DMS 273 (cell line): ENCODE results near the gene BMPR1A.

ENCODE experiments used
- DNase-seq: peaks from one replicate; lab custom pipeline; 2025; ENCODE audit not compliant: unreplicated experiment; lab: John Stamatoyannopoulos, UW

The BMPR1A gene

DNA sequence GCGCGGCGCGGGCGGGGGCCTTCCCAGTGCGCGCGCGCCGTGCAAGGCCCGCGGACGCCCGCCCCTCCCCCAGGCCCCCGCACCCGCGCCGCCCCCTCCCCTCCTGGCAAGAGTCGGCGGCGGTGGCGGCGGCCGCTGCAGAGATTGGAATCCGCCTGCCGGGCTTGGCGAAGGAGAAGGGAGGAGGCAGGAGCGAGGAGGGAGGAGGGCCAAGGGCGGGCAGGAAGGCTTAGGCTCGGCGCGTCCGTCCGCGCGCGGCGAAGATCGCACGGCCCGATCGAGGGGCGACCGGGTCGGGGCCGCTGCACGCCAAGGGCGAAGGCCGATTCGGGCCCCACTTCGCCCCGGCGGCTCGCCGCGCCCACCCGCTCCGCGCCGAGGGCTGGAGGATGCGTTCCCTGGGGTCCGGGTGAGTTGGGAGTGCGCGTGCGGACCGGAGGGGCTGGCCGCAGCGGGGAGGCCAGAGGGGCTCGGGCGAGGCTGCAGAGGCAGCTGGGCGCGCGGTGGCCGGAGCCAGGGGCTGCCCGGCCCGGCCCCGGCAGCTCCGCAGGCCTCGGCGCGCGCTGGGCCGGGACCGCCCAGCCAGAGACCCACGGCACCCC lies at the start of gene BMPR1A:
Gene BMPR1A (plus strand): TSS at position 109 of the 602 bp plus-strand sequence. CDS start 119,400 bp downstream, outside the sequence.
- DNase-seq, result peak; percentile 63

DNA sequence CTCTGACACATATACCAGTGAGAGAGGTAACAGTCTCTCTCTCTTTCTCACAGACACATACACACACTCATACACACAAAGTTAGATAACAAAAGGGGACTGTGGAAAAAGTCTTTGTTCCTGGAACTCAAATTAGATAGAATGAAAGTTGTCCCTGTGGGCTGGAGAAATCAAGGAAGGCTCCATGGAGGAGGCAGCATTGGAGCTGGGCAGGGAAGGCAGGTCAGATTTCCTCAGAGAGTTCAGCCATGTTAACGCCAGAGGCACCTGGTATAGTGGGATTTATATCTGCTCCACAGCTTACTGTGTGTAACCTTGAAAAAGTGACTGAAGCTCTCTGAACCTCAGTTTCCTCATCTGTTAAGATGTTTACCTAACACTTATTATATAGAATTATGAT lies 49.4 kb upstream of the BMPR1A start:
- DNase-seq, result no peak

DNA sequence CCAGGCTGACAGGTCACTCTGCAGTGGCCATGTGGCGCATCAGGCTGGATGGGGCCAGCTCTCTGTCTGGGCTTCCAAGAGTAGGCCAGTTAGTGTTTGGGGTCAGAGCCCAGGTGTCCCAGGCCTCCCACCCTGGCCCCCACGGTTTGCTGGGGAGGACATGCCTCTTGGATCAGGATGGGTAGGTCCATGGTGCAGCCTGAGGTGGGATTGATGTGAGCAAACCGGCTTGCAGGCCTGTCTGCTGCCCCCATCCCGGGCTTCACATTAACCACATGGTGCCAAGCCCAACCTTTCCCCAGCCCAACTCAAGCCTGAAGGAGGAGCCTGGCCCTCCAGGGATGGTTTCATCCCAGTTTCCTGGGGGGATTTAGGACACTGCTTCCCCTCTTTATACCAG lies 48.9 kb upstream of the BMPR1A start:
- DNase-seq, result no peak

DNA sequence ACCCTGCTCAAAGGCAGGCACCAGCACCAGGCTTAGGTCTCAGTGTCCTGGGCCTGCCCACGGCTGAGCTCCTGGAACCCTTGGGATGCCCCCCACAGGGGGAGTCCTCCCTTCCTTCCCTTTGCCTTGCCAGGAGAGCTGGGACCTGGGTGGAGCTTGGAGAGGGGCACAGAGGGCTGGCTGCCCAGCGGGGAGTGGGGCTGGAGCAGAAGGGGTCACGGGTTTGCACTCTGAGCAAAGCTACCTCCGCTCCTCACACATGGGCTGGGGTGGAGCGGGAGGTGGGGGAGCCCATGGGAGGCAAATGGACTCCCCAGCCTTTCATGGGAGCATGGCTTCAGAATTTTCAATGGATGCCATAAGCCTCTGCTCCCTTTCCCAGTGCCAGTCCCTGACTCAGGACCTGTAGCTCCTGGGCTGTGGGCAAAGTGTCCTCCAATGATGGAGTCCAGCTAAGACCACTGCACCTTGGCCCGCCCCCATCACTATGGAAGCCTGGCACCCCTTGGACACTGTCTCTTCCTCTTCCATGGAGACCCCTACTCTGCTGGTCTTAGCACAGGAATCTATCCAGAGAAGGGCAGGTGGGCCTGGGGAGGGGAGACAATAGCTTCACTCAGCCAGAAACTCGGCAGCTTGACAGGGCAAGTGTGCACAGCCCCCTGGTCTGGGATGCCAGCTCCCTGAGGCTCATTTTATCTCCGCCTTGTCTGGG lies 48.2 kb upstream of the BMPR1A start:
- DNase-seq, result no peak

DNA sequence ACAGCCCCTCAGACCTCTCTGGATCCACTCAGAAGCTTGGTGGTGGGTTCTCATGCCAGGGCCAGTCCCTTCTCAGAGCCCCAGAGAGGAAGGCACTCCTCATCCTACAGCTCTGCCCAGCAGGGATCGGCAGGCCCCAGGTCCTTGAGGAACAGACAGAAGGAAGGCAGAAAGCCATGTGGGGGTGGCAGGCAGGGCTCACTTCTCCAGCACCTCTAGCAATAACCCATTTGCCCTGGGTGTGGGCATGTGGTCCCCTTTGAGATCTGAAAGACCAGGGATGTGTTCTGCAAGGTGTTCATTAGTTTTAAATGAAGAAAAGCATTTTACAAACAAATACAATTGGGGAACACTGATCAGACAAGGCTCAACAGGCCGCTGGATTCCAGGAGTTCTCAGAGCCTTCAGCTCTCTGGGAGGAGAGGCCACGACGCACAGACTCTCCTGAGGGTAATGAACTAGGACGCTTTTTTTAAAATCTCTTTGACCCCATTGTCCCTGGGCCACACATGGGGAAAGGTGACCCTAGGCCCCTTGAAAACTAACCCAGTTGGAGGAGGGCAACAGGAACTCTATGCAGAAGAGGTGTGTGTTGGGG lies 47.5 kb upstream of the BMPR1A start:
- peak; percentile 22 for DNase-seq

DNA sequence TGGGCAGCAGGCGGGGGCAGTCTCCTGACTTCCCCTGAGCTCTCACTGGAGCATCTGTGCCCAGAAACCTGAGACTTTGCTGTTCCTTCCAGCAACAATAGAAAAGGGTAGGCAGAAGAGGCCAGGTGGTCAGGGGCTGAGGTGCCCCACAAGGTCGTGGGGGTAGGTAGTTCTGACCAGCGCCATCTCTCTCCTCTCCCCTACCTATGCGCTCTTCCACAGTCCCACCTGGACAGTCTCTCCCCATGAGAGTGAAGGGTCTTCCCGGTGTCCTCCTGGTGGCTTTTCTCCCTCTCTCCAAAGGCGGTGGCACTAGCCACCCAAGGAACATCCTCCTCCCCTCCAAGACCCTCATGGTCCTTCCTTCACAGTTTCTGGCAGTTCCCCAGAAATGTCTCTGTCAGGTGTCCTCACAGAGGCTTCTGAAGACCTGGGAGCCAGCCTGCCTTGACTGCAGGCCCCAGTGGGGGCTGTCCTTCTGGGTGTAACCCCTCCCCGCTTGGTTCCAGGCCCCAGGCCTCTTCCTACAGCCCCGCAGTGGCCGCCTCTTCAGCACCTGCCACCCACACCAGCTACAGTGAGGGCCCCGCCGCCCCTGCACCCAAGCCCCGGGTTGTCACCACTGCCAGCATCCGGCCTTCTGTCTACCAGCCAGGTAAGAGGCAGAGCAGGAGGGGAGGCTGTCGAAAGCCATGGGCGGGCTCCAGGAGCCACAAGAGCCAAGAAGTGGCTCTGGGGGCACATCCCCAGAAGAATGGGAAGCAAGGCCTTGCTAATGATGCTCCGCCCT lies 46.8 kb upstream of the BMPR1A start:
- DNase-seq, result no peak

DNA sequence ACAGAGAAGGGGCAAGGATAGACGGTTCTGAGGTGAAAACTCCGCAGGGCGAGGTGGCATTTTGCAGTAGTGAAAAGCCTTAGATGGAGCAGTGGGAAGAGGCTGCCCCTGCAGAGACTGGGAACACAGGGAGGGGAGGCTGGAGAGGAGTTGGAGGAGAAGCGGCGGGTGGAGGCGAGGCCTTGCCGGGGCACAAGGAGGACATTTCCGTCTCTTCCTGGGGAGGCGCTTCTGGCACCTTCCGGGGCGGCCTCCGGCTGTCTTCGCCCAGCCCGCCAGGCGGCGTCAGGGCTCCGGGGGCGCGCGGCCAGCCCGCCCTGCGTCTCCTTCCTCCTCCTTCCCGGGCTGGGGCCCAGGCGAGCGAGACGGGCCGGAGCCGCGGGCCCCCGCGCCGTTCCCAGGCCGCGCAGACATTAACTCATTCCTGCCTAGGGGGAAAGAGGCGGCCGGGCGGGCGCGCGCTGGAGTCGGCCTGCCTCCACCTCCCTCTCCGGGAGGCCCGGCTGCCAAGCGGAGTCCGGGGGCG lies 45.4 kb upstream of the BMPR1A start:
- peak; percentile 94 for DNase-seq

DNA sequence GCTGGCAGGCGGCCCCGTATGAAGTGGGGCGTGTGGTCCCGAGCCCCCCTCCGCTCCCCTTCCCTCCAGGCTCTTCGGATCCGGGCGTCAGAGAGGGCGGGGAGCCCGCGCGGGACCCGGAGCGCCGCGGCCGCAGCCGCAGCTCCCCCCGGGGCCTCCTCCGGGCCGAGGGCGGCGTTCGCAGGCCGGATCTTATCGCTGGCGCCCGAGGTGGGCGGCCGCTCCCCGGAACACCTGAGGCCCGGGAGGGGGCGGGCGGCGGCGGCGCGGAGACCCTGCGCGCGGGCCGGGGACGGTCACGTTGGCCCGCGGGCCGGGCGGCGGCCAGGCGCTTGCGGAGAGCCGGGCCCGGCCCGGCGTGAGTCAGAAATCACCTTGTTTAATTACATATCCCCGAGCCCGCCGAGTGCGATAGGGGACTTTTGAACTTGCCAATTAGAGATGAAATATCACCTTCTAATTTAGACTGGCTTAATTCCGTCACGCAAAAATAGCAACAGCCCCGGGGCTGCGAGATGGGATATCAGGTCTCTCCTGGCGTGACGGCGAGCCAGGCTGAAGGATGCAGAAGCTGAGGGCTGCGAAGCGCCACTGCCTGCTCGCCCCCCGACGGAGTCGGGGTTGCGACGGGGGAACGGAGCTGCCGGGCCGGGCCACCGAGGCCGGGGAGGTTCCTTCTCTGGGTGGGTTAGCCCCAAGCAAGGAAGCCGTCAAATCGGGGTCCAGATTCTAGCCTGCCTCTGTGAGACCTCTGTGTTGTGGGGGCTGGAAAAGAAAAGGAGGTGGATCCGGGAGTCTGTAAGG lies 44.7 kb upstream of the BMPR1A start:
- DNase-seq, result peak; percentile 75

DNA sequence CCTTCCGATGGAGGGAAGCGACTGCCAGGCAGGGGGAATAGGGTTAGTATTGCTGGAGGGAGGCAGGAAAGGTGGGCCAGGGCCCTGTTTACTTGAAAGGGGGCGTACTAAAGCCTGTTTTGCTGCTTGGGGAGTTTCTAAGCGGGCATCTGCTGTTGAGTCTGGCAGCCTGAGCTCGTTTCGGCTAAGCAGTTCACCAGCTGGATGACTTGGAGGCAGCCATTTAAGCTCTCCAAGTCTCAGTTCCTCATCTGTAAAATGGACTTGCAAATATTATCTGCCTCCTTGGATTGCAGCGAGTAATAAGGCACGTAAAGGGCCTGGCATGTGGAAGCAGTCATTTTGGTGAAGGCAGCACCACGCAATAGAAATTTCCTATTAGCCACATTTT lies 44.1 kb upstream of the BMPR1A start:
- peak; percentile 66 for DNase-seq

DNA sequence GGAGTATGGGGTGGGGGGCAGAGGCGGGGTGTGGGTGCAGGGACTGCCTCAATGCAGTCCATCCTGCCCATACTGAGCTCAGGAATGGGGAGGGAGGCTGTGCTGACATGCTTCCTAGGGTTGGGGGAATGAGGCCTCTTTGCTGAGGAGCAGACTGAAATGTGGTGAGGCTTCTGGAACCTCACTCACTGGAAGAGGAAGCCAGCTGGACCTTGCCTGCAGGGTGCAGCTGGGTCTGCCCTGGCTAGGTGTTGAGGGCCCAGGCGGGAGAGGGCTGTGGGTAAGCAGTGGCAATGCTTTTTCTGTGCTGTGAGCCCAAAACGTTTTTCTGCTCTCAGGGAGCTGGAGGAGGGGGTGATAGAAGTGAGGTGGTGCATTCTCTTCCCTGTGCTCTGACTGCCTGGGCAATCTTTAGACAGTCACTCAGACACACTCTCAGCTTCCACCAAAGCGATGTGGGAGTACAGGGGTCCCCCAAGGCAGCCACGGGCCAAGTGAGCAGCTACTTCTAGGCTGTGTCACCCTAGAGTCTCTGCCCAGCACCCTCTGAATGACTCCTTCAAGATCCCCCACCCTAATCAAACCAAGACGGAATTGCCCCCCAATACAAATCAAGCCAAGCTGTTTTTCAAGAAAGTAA lies 41.1 kb upstream of the BMPR1A start:
- DNase-seq, result no peak

DNA sequence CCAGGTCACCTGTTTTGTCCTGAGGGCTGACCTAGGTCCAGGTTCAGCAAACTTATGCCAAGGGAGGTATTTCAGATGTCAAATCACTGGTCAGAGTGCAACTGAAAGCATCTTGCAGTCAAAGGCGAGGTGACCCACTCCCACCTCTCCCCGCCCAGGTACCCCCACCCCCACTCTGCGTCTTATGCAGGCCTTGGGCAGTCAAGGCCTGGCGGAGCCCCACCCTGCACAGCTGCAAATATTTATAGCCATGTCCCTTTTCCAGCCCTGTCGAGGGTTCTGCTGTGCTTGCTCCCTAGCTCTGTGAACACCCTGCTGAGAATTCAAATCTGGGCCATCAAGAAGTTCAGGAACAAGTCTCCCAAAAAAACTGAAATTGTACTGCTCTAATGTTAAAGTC lies 40.6 kb upstream of the BMPR1A start:
- DNase-seq, result no peak

DNA sequence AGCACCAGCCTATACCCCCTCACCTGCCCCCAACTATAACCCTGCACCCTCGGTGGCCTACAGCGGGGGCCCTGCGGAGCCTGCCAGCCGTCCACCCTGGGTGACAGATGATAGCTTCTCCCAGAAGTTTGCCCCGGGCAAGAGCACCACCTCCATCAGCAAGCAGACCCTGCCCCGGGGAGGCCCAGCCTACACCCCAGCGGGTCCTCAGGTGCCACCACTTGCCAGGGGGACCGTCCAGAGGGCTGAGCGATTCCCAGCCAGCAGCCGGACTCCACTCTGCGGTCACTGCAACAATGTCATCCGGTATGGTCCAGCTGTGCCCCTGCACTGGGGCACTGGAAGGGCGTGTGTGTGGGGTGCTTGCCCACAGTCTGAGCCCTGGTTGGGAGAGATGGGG lies 40.0 kb upstream of the BMPR1A start:
- no peak for DNase-seq

DNA sequence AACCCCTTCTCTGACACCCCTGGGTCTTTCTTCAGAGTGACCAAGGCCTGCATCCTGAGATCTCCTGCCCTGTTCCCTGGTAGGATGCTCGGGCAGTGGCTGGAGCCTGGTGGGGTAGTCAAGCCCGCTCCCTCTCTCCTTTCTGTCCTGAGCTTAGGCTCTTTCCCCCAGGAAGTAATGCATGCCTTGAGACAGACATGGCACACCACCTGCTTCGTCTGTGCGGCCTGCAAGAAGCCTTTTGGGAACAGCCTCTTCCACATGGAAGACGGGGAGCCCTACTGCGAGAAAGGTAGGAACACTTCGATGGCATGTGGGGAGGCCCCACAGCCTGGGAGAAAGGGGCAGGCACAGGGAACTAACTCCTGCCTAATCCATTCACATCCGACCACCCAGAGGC lies 37.9 kb upstream of the BMPR1A start:
- DNase-seq, result no peak

DNA sequence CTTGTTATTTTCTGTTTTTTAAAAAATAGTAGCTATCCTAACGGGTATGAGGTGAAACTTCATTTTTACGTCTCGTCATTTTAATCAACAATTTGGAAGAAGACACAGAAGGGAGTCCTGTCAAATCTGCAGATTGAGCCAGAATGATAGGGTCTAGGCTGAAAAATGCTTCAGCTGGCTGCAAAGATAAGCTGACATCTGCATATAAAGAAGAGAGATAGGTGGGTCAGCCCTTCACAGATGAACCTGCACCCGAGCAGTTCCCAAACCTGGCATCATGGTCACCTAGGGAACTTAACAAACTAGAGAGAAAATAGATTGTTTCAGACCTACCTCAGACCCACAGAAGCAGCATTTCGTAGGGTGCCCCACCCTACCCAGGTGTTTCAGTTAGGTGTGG lies 35.2 kb upstream of the BMPR1A start:
- DNase-seq, result no peak

DNA sequence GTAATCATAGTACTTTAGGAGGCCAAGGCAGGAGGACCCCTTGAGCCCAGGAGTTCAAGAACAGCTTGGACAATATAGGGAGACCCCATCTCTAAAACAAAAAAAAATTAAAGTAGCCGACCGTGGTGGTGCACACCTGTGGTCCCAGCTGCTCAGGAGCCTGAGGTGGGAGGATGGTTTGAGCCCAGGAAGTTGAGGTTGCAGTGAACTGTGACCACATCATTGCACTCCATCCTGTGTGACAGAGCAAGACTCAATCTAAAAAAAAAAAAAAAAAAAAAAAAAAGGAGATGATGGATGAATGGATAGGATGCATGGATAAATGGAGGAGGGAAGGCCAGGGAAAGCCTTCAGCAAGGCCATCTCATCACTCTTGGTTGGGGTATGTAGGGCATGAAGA lies 33.4 kb upstream of the BMPR1A start:
- no peak for DNase-seq

DNA sequence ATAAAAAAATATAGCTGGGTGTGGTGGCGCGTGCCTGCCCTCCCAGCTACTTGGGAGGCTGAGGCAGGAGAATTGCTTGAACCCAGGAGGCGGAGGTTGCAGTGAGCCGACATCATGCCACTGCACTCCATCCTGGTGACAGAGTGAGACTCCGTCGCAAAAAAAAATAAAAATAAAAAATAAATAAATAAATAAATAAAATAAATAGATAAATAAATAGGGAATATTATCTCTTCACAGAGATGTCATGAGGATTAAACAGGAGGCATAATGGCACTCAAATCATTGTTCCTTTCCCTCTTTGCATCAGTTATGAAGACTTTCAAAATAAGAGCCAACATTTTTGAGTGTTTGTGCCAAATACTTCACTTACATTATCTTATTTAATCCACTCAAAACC lies 32.0 kb upstream of the BMPR1A start:
- DNase-seq, result no peak

DNA sequence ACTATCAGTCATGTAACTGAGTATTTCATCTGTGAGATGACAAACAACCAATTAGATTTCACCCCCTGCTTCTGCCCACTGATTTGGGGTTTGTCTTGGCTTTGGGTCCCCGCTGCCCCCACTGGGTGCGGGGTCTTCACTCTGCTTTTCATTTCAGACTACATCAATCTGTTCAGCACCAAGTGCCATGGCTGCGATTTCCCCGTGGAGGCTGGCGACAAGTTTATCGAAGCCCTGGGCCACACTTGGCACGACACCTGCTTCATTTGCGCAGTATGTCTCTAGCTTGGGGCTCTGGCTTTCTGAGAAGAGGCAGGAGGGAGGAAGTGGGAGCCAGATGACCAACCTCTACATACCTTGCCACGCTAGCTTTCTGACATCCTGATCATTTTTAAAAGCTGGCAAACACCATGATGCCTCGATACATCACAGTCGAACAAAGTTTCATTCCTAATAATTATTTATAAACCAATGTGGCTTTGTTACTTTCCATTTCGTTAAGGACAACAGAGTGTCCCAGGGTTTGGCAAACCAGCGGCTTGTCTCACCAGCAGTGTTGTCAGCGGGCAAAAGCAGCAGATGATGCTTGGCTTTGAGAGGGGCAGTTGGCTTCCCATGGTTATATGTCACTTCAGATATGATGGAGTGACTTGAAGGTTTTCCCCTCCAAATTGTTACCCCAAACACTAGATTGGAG lies 30.3 kb upstream of the BMPR1A start:
- no peak for DNase-seq

DNA sequence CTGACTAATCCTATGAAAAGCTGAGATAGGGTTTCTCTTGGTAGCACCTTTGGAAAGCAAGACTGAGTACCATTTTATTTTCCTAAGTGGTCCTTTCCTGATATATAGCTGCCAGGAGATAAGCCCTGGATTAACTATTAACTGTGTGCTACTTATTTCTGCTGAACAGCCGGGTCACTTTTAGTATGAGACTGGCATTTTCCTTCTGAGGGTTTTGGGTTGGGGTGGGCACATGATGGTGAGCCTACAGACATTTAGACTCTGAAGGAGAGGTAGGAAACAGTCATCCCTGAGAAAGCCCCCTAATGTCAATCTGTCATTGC lies 29.8 kb upstream of the BMPR1A start:
- DNase-seq, result no peak

DNA sequence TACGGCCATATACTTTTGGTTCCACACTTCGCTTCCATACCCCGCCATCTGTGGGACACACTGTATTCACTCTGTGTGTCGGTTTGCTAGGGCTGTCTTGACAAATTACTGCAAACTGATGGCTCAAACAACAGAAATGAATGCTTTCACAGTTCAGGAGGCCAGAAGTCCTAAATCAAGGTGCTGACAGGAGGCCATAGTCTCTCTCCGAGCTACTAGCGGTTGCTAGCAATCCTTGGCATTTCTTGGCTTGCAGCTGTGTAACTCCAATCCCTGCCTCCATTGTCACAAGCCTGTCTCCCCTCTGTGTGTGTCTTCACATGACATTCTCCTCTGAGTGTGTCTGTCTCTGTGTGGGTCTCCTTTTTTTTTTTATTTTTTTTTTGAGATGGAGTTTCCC lies 28.9 kb upstream of the BMPR1A start:
- no peak for DNase-seq

DNA sequence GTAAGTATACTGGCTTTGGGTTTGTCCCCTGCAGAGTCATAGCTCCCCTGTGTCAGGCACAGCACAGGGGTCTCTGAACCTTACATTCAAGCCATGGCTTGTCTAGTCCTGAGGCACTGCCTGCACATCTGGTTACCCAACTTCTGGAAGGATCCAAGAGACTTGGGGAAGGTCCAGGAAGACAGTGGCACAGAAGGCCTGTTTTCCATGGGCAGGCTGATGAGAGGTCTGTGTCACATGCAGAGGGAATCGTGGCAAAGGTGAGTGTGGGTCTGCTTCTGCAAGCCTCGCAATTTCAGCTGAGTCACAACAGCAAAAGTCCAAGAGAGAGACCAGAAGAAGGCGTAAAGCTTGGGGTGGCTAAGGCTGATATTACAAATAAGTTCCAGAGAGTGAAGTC lies 28.4 kb upstream of the BMPR1A start:
- no peak for DNase-seq
